Neuronal stem cell (in vitro differentiated cells): ENCODE data around the gene PIGR.

Experiments
- DNase-seq: peaks from one replicate; pipeline ENCODE4 v3.0.0-alpha.2; 2013; ENCODE audit warnings: low spot score
- H2AFZ ChIP-seq: one replicate; pipeline ENCODE4 v1.6.1; 2013; ENCODE audit warnings: mild to moderate bottlenecking, low read length, inconsistent platforms
- H2AK5ac ChIP-seq: 2 replicates; pipeline ENCODE4 v1.6.1; 2013; ENCODE audit warnings: low read depth, mild to moderate bottlenecking, inconsistent platforms, low read length, moderate library complexity, mixed read lengths
- H2BK120ac ChIP-seq: 2 replicates; pipeline ENCODE4 v1.6.1; 2013; ENCODE audit warnings: low read depth, mild to moderate bottlenecking, inconsistent platforms, low read length, moderate library complexity, mixed read lengths
- H2BK12ac ChIP-seq: one replicate; pipeline ENCODE4 v1.6.1; 2013; ENCODE audit warnings: low read length, inconsistent platforms
- H2BK15ac ChIP-seq: 2 replicates; pipeline ENCODE4 v1.6.1; 2013; ENCODE audit warnings: mild to moderate bottlenecking, low read length, inconsistent platforms, mixed read lengths
- H2BK5ac ChIP-seq: one replicate; pipeline ENCODE4 v1.6.1; 2013; ENCODE audit warnings: inconsistent platforms, mild to moderate bottlenecking, low read length, moderate library complexity
- H3K14ac ChIP-seq: one replicate; pipeline ENCODE4 v1.6.1; 2013; ENCODE audit warnings: low read length, inconsistent platforms
- H3K18ac ChIP-seq: 2 replicates; pipeline ENCODE4 v1.6.1; 2013; ENCODE audit warnings: low read length, inconsistent platforms
- H3K23ac ChIP-seq: 2 replicates; pipeline ENCODE4 v1.6.1; 2013; ENCODE audit warnings: low read depth, mild to moderate bottlenecking, mixed read lengths, low read length, inconsistent platforms; ENCODE audit not compliant: poor library complexity
- H3K27ac ChIP-seq: replicated peaks from 3 replicates; pipeline ENCODE4 v1.5.1; 2013; ENCODE audit warnings: low read length, inconsistent platforms
- H3K27me3 ChIP-seq, 3 experiments: 2 replicates each; pipeline ENCODE4 v1.6.1; 2013; ENCODE audit warnings: low read length in 3 of 3, mild to moderate bottlenecking in 2 of 3, inconsistent platforms in 1 of 3, low read depth in 1 of 3, mixed read lengths in 1 of 3, moderate library complexity in 1 of 3; ENCODE audit not compliant: control insufficient read depth in 3 of 3, insufficient read depth in 3 of 3
- H3K36me3 ChIP-seq, 2 donors: replicated peaks in 1 of 2; 2 replicates each; pipeline ENCODE4 v1.6.1; 2013; ENCODE audit warnings: low read length in 2 of 2; ENCODE audit not compliant: control insufficient read depth in 2 of 2, insufficient read depth in 2 of 2
- H3K4ac ChIP-seq: 2 replicates; pipeline ENCODE4 v1.6.1; 2013; ENCODE audit warnings: inconsistent platforms, mild to moderate bottlenecking, low read length, moderate library complexity
- H3K4me1 ChIP-seq, 2 donors: 1 replicate in 1 of 2; 2 replicates in 1 of 2; pipeline ENCODE4 v1.6.1; 2013; ENCODE audit warnings: low read length in 2 of 2, low read depth in 1 of 2; ENCODE audit not compliant: control insufficient read depth in 2 of 2, insufficient read depth in 1 of 2
- H3K4me2 ChIP-seq: one replicate; pipeline ENCODE4 v1.6.1; 2013; ENCODE audit warnings: mild to moderate bottlenecking, low read length, inconsistent platforms; ENCODE audit not compliant: insufficient read depth, poor library complexity, severe bottlenecking
- H3K4me3 ChIP-seq, 2 donors: 2 replicates each; pipeline ENCODE4 v1.5.1; 2013; ENCODE audit warnings: low read length in 2 of 2, mild to moderate bottlenecking in 2 of 2, inconsistent platforms in 1 of 2, moderate library complexity in 1 of 2
- H3K79me1 ChIP-seq: one replicate; pipeline ENCODE4 v1.6.1; 2013; ENCODE audit warnings: low read depth, mild to moderate bottlenecking, inconsistent platforms, low read length, moderate library complexity
- H3K9ac ChIP-seq: one replicate; pipeline ENCODE4 v1.6.1; 2013; ENCODE audit warnings: mild to moderate bottlenecking, low read depth, low read length, inconsistent platforms; ENCODE audit not compliant: poor library complexity
- H3K9me3 ChIP-seq, 2 donors: replicated peaks in 1 of 2; 2 replicates each; pipeline versions ENCODE3 to v1.6.1; 2013; ENCODE audit warnings: low read length in 2 of 2, mild to moderate bottlenecking in 2 of 2, inconsistent platforms in 1 of 2, low read depth in 1 of 2, mixed read lengths in 1 of 2, moderate library complexity in 1 of 2; ENCODE audit not compliant: control insufficient read depth in 2 of 2, insufficient read depth in 1 of 2
- H4K8ac ChIP-seq: one replicate; pipeline ENCODE4 v1.6.1; 2013; ENCODE audit warnings: low read depth, mild to moderate bottlenecking, inconsistent platforms, low read length, moderate library complexity
- H4K91ac ChIP-seq: one replicate; pipeline ENCODE4 v1.6.1; 2013; ENCODE audit warnings: low read length, low read depth, mild to moderate bottlenecking, inconsistent platforms; ENCODE audit not compliant: poor library complexity
- WGBS, 2 donors: extraction: QIAGEN DNeasy Blood & Tissue Kit; methylation state at CpG; one replicate each; pipeline ENCODE4 v1.1.7; 2013; ENCODE audit warnings: missing lambda C conversion rate in 2 of 2, mixed read lengths in 1 of 2; ENCODE audit not compliant: insufficient read length in 2 of 2, insufficient replicate concordance in 1 of 2; ENCODE audit errors: extremely low coverage in 2 of 2; 5-methylcytosine and 5-hydroxymethylcytosine counted together

PIGR gene

GRCh38 chr1:206953126-206953525 lies 6.9 kb upstream of the PIGR start:
- H3K4me2 ChIP-seq: no peak overlapping the region
- no peak overlapping the region for H2AK5ac ChIP-seq
- no peak overlapping the region for H2BK15ac ChIP-seq
- H2AFZ ChIP-seq: no peak overlapping the region
- no peak overlapping the region for H3K9ac ChIP-seq
- WGBS, 2 donors: no CpG with 5 or more reads among the region's 3 CpGs
- H3K27me3 ChIP-seq: peaks cover 0 to 23% (median 0%) of the 10 kb centered on the region in 3 experiments
- no peaks in the 10 kb centered on the region for H3K36me3 ChIP-seq
- no peak overlapping the region for H2BK5ac ChIP-seq
- no peak overlapping the region for H4K8ac ChIP-seq
- no peak overlapping the region for H2BK120ac ChIP-seq
- no peak for DNase-seq
- H3K79me1 ChIP-seq: no peaks in the 10 kb centered on the region
- H3K27ac ChIP-seq: no peak overlapping the region
- no peak overlapping the region for H4K91ac ChIP-seq
- H3K23ac ChIP-seq: no peak overlapping the region
- no peak overlapping the region for H3K14ac ChIP-seq
- H3K4me3 ChIP-seq: no peak overlapping the region
- H2BK12ac ChIP-seq: no peak overlapping the region
- H3K4me1 ChIP-seq: peaks cover 3 to 6% of the 10 kb centered on the region in 2 donors
- H3K18ac ChIP-seq: no peak overlapping the region
- no peak overlapping the region for H3K4ac ChIP-seq
- no peaks in the 10 kb centered on the region for H3K9me3 ChIP-seq

GRCh38 chr1:206952171-206952570 lies 5.9 kb upstream of the PIGR start:
- H4K8ac ChIP-seq: no peak overlapping the region
- no peak overlapping the region for H3K23ac ChIP-seq
- no peak for DNase-seq
- H3K4me3 ChIP-seq: no peak overlapping the region
- H3K14ac ChIP-seq: no peak overlapping the region
- H2BK12ac ChIP-seq: no peak overlapping the region
- no peak overlapping the region for H2AFZ ChIP-seq
- no peak overlapping the region for H3K27ac ChIP-seq
- H3K18ac ChIP-seq: no peak overlapping the region
- H3K9me3 ChIP-seq: no peaks in the 10 kb centered on the region
- no peak overlapping the region for H2BK15ac ChIP-seq
- H2AK5ac ChIP-seq: no peak overlapping the region
- H3K9ac ChIP-seq: no peak overlapping the region
- no peaks in the 10 kb centered on the region for H3K36me3 ChIP-seq
- H2BK5ac ChIP-seq: no peak overlapping the region
- H3K79me1 ChIP-seq: no peaks in the 10 kb centered on the region
- H2BK120ac ChIP-seq: no peak overlapping the region
- no CpG with 5 or more reads among the region's 4 CpGs for WGBS, 2 donors
- H3K4me1 ChIP-seq: peaks cover 3 to 6% of the 10 kb centered on the region in 2 donors
- no peak overlapping the region for H3K4ac ChIP-seq
- H3K27me3 ChIP-seq: peaks cover 0 to 23% (median 0%) of the 10 kb centered on the region in 3 experiments
- no peak overlapping the region for H4K91ac ChIP-seq
- H3K4me2 ChIP-seq: no peak overlapping the region

- Histone ChIP-seq H3K4ac (no peak overlapping the region), H2AK5ac (no peak overlapping the region), H3K4me2 (no peak overlapping the region), H3K27me3 (peaks cover 0 to 21% (median 0%) of the 10 kb centered on the region in 3 experiments), H3K4me3 (no peak overlapping the region), H3K27ac (no peak overlapping the region), H2BK15ac (no peak overlapping the region), H3K23ac (no peak overlapping the region), H3K9ac (no peak overlapping the region), H3K18ac (no peak overlapping the region), H2BK120ac (no peak overlapping the region), H3K4me1 (peaks cover 3 to 6% of the 10 kb centered on the region in 2 donors), H2BK5ac (no peak overlapping the region), H4K8ac (no peak overlapping the region), H3K36me3 (no peaks in the 10 kb centered on the region), H3K14ac (no peak overlapping the region), H2AFZ (no peak overlapping the region), H3K9me3 (no peaks in the 10 kb centered on the region), H4K91ac (no peak overlapping the region), H2BK12ac (no peak overlapping the region), H3K79me1 (no peaks in the 10 kb centered on the region)
- WGBS, 2 donors: no CpG with 5 or more reads among the region's 4 CpGs
- DNase-seq: no peak
Observed at GRCh38 chr1:206951318-206952100, 5.2 kb upstream of the PIGR start.

GRCh38 chr1:206949641-206950040 lies 3.4 kb upstream of the PIGR start:
- Histone ChIP-seq H2AK5ac (no peak overlapping the region), H3K18ac (no peak overlapping the region), H2BK15ac (no peak overlapping the region), H3K27ac (no peak overlapping the region), H2BK120ac (no peak overlapping the region), H3K9ac (no peak overlapping the region), H3K14ac (no peak overlapping the region), H2AFZ (no peak overlapping the region), H2BK12ac (no peak overlapping the region), H4K91ac (no peak overlapping the region), H4K8ac (no peak overlapping the region), H3K4me3 (no peak overlapping the region), H3K4ac (no peak overlapping the region), H3K4me2 (no peak overlapping the region), H3K9me3 (no peaks in the 10 kb centered on the region), H3K36me3 (no peaks in the 10 kb centered on the region), H2BK5ac (no peak overlapping the region), H3K23ac (no peak overlapping the region), H3K4me1 (no peaks in the 10 kb centered on the region), H3K27me3 (peaks cover 0 to 16% (median 0%) of the 10 kb centered on the region in 3 experiments), H3K79me1 (no peaks in the 10 kb centered on the region)
- no CpG with 5 or more reads among the region's 5 CpGs for WGBS, 2 donors
- no peak for DNase-seq
